Heart left ventricle (tissue), 16 donors: ENCODE data around the gene FGFR1OP2. TPM values are rescaled to one million over a fixed set of nuclear protein-coding genes. Genes with fewer than 3 reads are reported as not detected.

Experiments used
- ATAC-seq, 4 donors: fragments of 200-7000 bp; cut with Tn5 transposase; one replicate each; pipeline ENCODE4 v1.9.1; 2020 to 2022; ENCODE audit warnings: moderate library complexity in 4 of 4, mild to moderate bottlenecking in 3 of 4, moderate number of reproducible peaks in 1 of 4
- DNase-seq, 5 donors: peaks; one replicate each; pipeline ENCODE4 v3.0.0-alpha.2; 2020
- H3K27ac ChIP-seq, 12 donors: fragments of 200-600 bp; sonication (generic) in 4 of 12; one replicate each; pipeline versions ENCODE4 v1.5.0 to v1.8.0; 2016 to 2022; ENCODE audit warnings: mild to moderate bottlenecking in 2 of 12
- H3K27me3 ChIP-seq, 9 donors: fragments of 200-600 bp; sonication (generic) in 2 of 9; one replicate each; pipeline versions ENCODE4 v1.5.1 to v1.8.0; 2016 to 2022; ENCODE audit warnings: mild to moderate bottlenecking in 3 of 9
- H3K36me3 ChIP-seq, 9 donors: fragments of 200-600 bp; sonication (generic) in 2 of 9; one replicate each; pipeline versions ENCODE4 v1.5.0 to v1.8.0; 2018 to 2022; ENCODE audit warnings: mild to moderate bottlenecking in 2 of 9
- H3K4me1 ChIP-seq, 12 donors: fragments of 200-600 bp; sonication (generic) in 4 of 12; one replicate each; pipeline versions ENCODE4 v1.5.0 to v1.8.0; 2016 to 2022; ENCODE audit warnings: mild to moderate bottlenecking in 3 of 12
- H3K4me3 ChIP-seq, 12 donors: fragments of 200-600 bp; sonication (generic) in 4 of 12; one replicate each; pipeline versions ENCODE4 v1.5.0 to v1.8.0; 2017 to 2022; ENCODE audit warnings: mild to moderate bottlenecking in 9 of 12, moderate library complexity in 4 of 12
- H3K9me3 ChIP-seq, 12 donors: fragments of 200-600 bp; sonication (generic) in 4 of 12; one replicate each; pipeline versions ENCODE4 v1.5.0 to v1.8.0; 2016 to 2022; ENCODE audit warnings: mild to moderate bottlenecking in 1 of 12
- CTCF ChIP-seq, 12 donors: fragments of 200-600 bp; sonication (generic) in 4 of 12; IDR thresholded peaks; one replicate each; pipeline versions ENCODE4 v1.5.0 to v1.8.0; 2018 to 2022; ENCODE audit warnings: antibody characterized with exemption in 12 of 12, mild to moderate bottlenecking in 5 of 12
- POLR2A ChIP-seq, 2 donors: fragments of 450-650 bp; IDR thresholded peaks; one replicate each; pipeline ENCODE4 v1.6.1; 2017; ENCODE audit warnings: antibody characterized with exemption in 2 of 2, mild to moderate bottlenecking in 2 of 2, moderate library complexity in 2 of 2
- WGBS, 4 donors: extraction: QIAGEN DNeasy Blood & Tissue Kit in 2 of 4; methylation state at CpG; one replicate each; pipeline versions ENCODE4 v1.1.5 to v1.1.7; 2013 to 2018; 5-methylcytosine and 5-hydroxymethylcytosine counted together
- intact Hi-C, 10 donors: fragments of 100-400 bp; cut with DNase I; formaldehyde crosslinking; loops; one replicate each; pipeline versions ENCODE4 v1.11.1 to v1.14.2; 2022
- polyA plus RNA-seq, 2 donors: library from polyadenylated mRNA; stranded (reverse); fragments of 200-250 nt; gene quantifications; one replicate each; pipeline ENCODE4 v1.2.3, GENCODE V29; 2013
- total RNA-seq, 9 donors: library from RNA; depleted of rRNA in 2 of 9; stranded (reverse); fragments of >200 nt in 2 of 9; fragmentation: NEBNext Ultra II Directional in 3 of 9; extraction: Animal tissue kit (Norgen Biotek cat#: 25700) in 3 of 9; gene quantifications; one replicate each; pipeline versions ENCODE4 v1.1.0 to v1.2.4, GENCODE V29; 2016 to 2023
- donor health status: ischemic (EF 13 %, LVEDD 7.1; RV severe dilation, severe dysfunction).
- donor health status: healthy with polysubstance abuse.
- donor health status: DM: no; HTN: yes; CAD: no.
- donor health status: DM: no; HTN: no; CAD: no.
- donor health status: ischemic (EF 25% LVEDD 6.9; RV normal size, moderate dysfunction).
- donor health status: ischemic (EF 25% LVEDD 5.7; RV mildly dilated, moderate dysfunction).
- donor health status: healthy.
- donor health status: DM: yes; HTN: yes; CAD: no.
- donor health status: ischemic (EF 35%, LVEDD 5.7; RV mildly dilated, moderate dysfunction).
- donor health status: nonischemic (EF 11% LVEDD 7.7; RV severe dilation, severe dysfunction).
- donor health status: DM: yes; HTN: yes; CAD: no.
- donor health status: PGD.
- donor health status: ischemic (EF 29% LVEDD 5.4; RV normal size, mild dysfunction).
- donor health status: nonischemic (EF 23%, LVEDD 6.1; RV moderate dilation, normal function).

Gene FGFR1OP2
- total and polyA plus RNA-seq, 11 donors, result 26.3 to 54.9 (median 30.8) TPM

- Histone ChIP-seq H3K4me3 (no peak overlapping the region), H3K27me3 (no peaks in the 10 kb centered on the region), H3K9me3 (no peaks in the 10 kb centered on the region), H3K4me1 (peaks cover 0 to 10% (median 0%) of the 10 kb centered on the region in 12 donors), H3K27ac (no peak overlapping the region), H3K36me3 (peaks cover 0 to 97% (median 62%) of the 10 kb centered on the region in 9 donors)
- intact Hi-C loops, result no loop called here
- DNase-seq (no peak), ATAC-seq (no peak)
- TF ChIP-seq CTCF (IDR thresholded peaks at IDR 0.05) (no peak), POLR2A (IDR thresholded peaks at IDR 0.05) (no peak)
- 86 to 93% (median 88%) methylated on average over 2 of the region's 2 CpGs for WGBS, 4 donors
These were observed 33.7 kb downstream of the FGFR1OP2 start for GRCh38 chr12:26971963-26972362.

- TF ChIP-seq CTCF (IDR thresholded peaks at IDR 0.05) (no peak), POLR2A (IDR thresholded peaks at IDR 0.05) (no peak)
- intact Hi-C loops, result no loop called here
- Histone ChIP-seq H3K9me3 (no peaks in the 10 kb centered on the region), H3K27me3 (no peaks in the 10 kb centered on the region), H3K4me3 (no peak overlapping the region), H3K27ac (peak overlapping the region in 1 of 12 donors; percentile 3), H3K4me1 (peaks cover 0 to 10% (median 1%) of the 10 kb centered on the region in 12 donors), H3K36me3 (peaks cover 0 to 93% (median 56%) of the 10 kb centered on the region in 9 donors)
- DNase-seq (no peak), ATAC-seq (peak in 1 of 4 donors; percentile 46)
- 83 to 95% (median 93%) methylated on average over 2 of the region's 2 CpGs for WGBS, 4 donors
These were observed 38.4 kb downstream of the FGFR1OP2 start for GRCh38 chr12:26976687-26977086.

GRCh38 chr12:26978801-26979200 is 40.5 kb downstream of the FGFR1OP2 start:
- Histone ChIP-seq H3K9me3 (no peaks in the 10 kb centered on the region), H3K4me1 (peaks cover 0 to 10% (median 1%) of the 10 kb centered on the region in 12 donors), H3K36me3 (peaks cover 0 to 94% (median 65%) of the 10 kb centered on the region in 9 donors), H3K27me3 (no peaks in the 10 kb centered on the region), H3K27ac (no peak overlapping the region), H3K4me3 (no peak overlapping the region)
- TF ChIP-seq POLR2A (IDR thresholded peaks at IDR 0.05) (no peak), CTCF (IDR thresholded peaks at IDR 0.05) (no peak)
- DNase-seq, result no peak
- ATAC-seq, result no peak
- 70 to 81% (median 74%) methylated on average over 1 of the region's 1 CpG for WGBS, 4 donors
- intact Hi-C loops, result no loop called here

GRCh38 chr12:26979733-26980132 is 41.5 kb downstream of the FGFR1OP2 start:
- H3K36me3 ChIP-seq, result peaks cover 0 to 92% (median 56%) of the 10 kb centered on the region in 9 donors
- no peak for ATAC-seq
- no peak overlapping the region for H3K4me3 ChIP-seq
- H3K27me3 ChIP-seq, result no peaks in the 10 kb centered on the region
- 81 to 93% (median 87%) methylated on average over 11 of the region's 11 CpGs for WGBS, 4 donors
- peaks cover 0 to 10% (median 1%) of the 10 kb centered on the region in 12 donors for H3K4me1 ChIP-seq
- intact Hi-C loops, result no loop called here
- no peak overlapping the region for H3K27ac ChIP-seq
- TF ChIP-seq CTCF (IDR thresholded peaks at IDR 0.05), result no peak
- TF ChIP-seq POLR2A (IDR thresholded peaks at IDR 0.05), result no peak
- H3K9me3 ChIP-seq, result no peaks in the 10 kb centered on the region
- no peak for DNase-seq
